Measurements from ENCODE around the gene DFFB. TPM values are rescaled to one million over a fixed set of nuclear protein-coding genes. Genes with fewer than 3 reads are reported as not detected.

Gene DFFB
- total RNA-seq, 1 experiment from 2014 or later, result 17.1 TPM

GRCh38 chr1:3864884-3865283 is 7.6 kb downstream of the DFFB start:
- Histone ChIP-seq H3F3A (ENCODE audit: low read length, unreplicated experiment) (no peaks in the 10 kb centered on the region), H3K9me2 (replicated peaks; ENCODE audit: low read length) (no peaks in the 10 kb centered on the region), H3K27me3 (ENCODE audit: low read length) (no peaks in the 10 kb centered on the region), H3K36me3 (ENCODE audit: low read depth, low read length) (peaks cover 30% of the 10 kb centered on the region), H3K4me3 (ENCODE audit: low read length) (no peak overlapping the region), H3K9me3 (ENCODE audit: low read length) (no peaks in the 10 kb centered on the region), H3K9ac (ENCODE audit: low read length) (no peak overlapping the region), H3K4me1 (ENCODE audit: insufficient read depth, low read length) (peaks cover 12% of the 10 kb centered on the region), H2AFZ (ENCODE audit: low read length) (no peak overlapping the region), H3K27ac (ENCODE audit: low read length) (no peak overlapping the region), H3K79me2 (ENCODE audit: low read length) (peaks cover 14% of the 10 kb centered on the region), H4K20me1 (ENCODE audit: low read length) (no peaks in the 10 kb centered on the region), H3K4me2 (ENCODE audit: low read length) (peak overlapping the region; percentile 29; the same call in 1 of the 2 replicates)
- BruUV-seq (replicated peaks), result no TSS peak
- CTCF ChIA-PET, result interaction anchor here (0.6 kb wide), 1 partner anchor 38 kb away, joined by 10 read pairs; no protein-coding TSS in a partner anchor
- intact Hi-C loops (cut with micrococcal nuclease), result no loop called here
- POLR2A ChIA-PET (ENCODE audit: unreplicated experiment), result interaction anchor here (0.6 kb wide), 2 partner anchors 10 to 1453 kb away, joined by 3 to 18 read pairs; no protein-coding TSS in a partner anchor
- peak; percentile 78 for ATAC-seq
- TF ChIP-seq EZH2phosphoT487 (IDR thresholded peaks at IDR 0.05; ENCODE audit: borderline replicate concordance, low read length) (no peak), CTCF (conservative IDR thresholded peaks at IDR 0.05; ENCODE audit: low read depth, low read length) (no peak), EZH2 (IDR thresholded peaks at IDR 0.05; ENCODE audit: low read length, unreplicated experiment) (no peak)
- DNase-seq, result peak; percentile 74

- intact Hi-C loops (cut with micrococcal nuclease), result no loop called here
- H3F3A ChIP-seq (ENCODE audit: low read length, unreplicated experiment), result no peaks in the 10 kb centered on the region
- POLR2A ChIA-PET (ENCODE audit: unreplicated experiment), result interaction anchor here (0.6 kb wide), 2 partner anchors 11 to 1454 kb away, joined by 3 to 18 read pairs; no protein-coding TSS in a partner anchor
- no peak for TF ChIP-seq CTCF (conservative IDR thresholded peaks at IDR 0.05; ENCODE audit: low read depth, low read length)
- TF ChIP-seq EZH2 (IDR thresholded peaks at IDR 0.05; ENCODE audit: low read length, unreplicated experiment), result no peak
- TF ChIP-seq EZH2phosphoT487 (IDR thresholded peaks at IDR 0.05; ENCODE audit: borderline replicate concordance, low read length), result no peak
- CTCF ChIA-PET, result interaction anchor here (0.6 kb wide), 1 partner anchor 38 kb away, joined by 10 read pairs; no protein-coding TSS in a partner anchor
- H3K27ac ChIP-seq (ENCODE audit: low read length), result no peak overlapping the region
- H4K20me1 ChIP-seq (ENCODE audit: low read length), result no peaks in the 10 kb centered on the region
- DNase-seq (no peak), ATAC-seq (no peak)
- no peak overlapping the region for H3K9ac ChIP-seq (ENCODE audit: low read length)
- no peak overlapping the region for H3K4me3 ChIP-seq (ENCODE audit: low read length)
- no peaks in the 10 kb centered on the region for H3K9me3 ChIP-seq (ENCODE audit: low read length)
- peaks cover 32% of the 10 kb centered on the region for H3K36me3 ChIP-seq (ENCODE audit: low read depth, low read length)
- H2AFZ ChIP-seq (ENCODE audit: low read length), result no peak overlapping the region
- H3K27me3 ChIP-seq (ENCODE audit: low read length), result no peaks in the 10 kb centered on the region
- BruUV-seq (replicated peaks), result no TSS peak
- peaks cover 13% of the 10 kb centered on the region for H3K4me1 ChIP-seq (ENCODE audit: insufficient read depth, low read length)
- H3K9me2 ChIP-seq (replicated peaks; ENCODE audit: low read length), result no peaks in the 10 kb centered on the region
- H3K4me2 ChIP-seq (ENCODE audit: low read length), result no peak overlapping the region
- peaks cover 6% of the 10 kb centered on the region; the same call in 1 of the 2 replicates for H3K79me2 ChIP-seq (ENCODE audit: low read length)
Measured at GRCh38 chr1:3865606-3866160, 8.4 kb downstream of the DFFB start.

GRCh38 chr1:3868464-3869006 is 11.3 kb downstream of the DFFB start:
- H2AFZ ChIP-seq (ENCODE audit: low read length), result no peak overlapping the region
- no peak overlapping the region for H3K27ac ChIP-seq (ENCODE audit: low read length)
- no peak for ATAC-seq
- no peak for TF ChIP-seq CTCF (conservative IDR thresholded peaks at IDR 0.05; ENCODE audit: low read depth, low read length)
- TF ChIP-seq EZH2phosphoT487 (IDR thresholded peaks at IDR 0.05; ENCODE audit: borderline replicate concordance, low read length), result no peak
- no peak for TF ChIP-seq EZH2 (IDR thresholded peaks at IDR 0.05; ENCODE audit: low read length, unreplicated experiment)
- peaks cover 17% of the 10 kb centered on the region for H3K4me1 ChIP-seq (ENCODE audit: insufficient read depth, low read length)
- no peak overlapping the region for H3K4me3 ChIP-seq (ENCODE audit: low read length)
- H4K20me1 ChIP-seq (ENCODE audit: low read length), result no peaks in the 10 kb centered on the region
- no peaks in the 10 kb centered on the region for H3K79me2 ChIP-seq (ENCODE audit: low read length)
- DNase-seq, result no peak
- H3K9me3 ChIP-seq (ENCODE audit: low read length), result no peaks in the 10 kb centered on the region
- H3K4me2 ChIP-seq (ENCODE audit: low read length), result no peak overlapping the region
- ChIA-PET POLR2A (ENCODE audit: unreplicated experiment) (no interaction called here), CTCF (no interaction called here)
- H3K9me2 ChIP-seq (replicated peaks; ENCODE audit: low read length), result no peaks in the 10 kb centered on the region
- no peaks in the 10 kb centered on the region for H3F3A ChIP-seq (ENCODE audit: low read length, unreplicated experiment)
- no peaks in the 10 kb centered on the region for H3K27me3 ChIP-seq (ENCODE audit: low read length)
- intact Hi-C loops (cut with micrococcal nuclease), result no loop called here
- H3K36me3 ChIP-seq (ENCODE audit: low read depth, low read length), result peaks cover 36% of the 10 kb centered on the region
- BruUV-seq (replicated peaks), result no TSS peak
- no peak overlapping the region for H3K9ac ChIP-seq (ENCODE audit: low read length)
